Spleen (tissue), 7 donors: ENCODE data around the gene KRTAP24-1.

Experiments
- CTCF ChIP-seq, 11 experiments: fragments of 200-600 bp in 7 of 11; fragments of 450-650 bp in 4 of 11; sonication (generic) in 4 of 11; IDR thresholded peaks in 8 of 11; conservative IDR thresholded peaks in 3 of 11; 1 replicate in 7 of 11; 2 replicates in 4 of 11; pipeline versions ENCODE4 v1.4.0 to v1.8.0; 2016 to 2021; ENCODE audit warnings: antibody characterized with exemption in 11 of 11, inconsistent platforms in 4 of 11, mild to moderate bottlenecking in 1 of 11
- POLR2A ChIP-seq, 3 donors: fragments of 450-650 bp; IDR thresholded peaks; one replicate each; pipeline ENCODE4 v1.5.1; 2017; ENCODE audit warnings: antibody characterized with exemption in 3 of 3, mild to moderate bottlenecking in 1 of 3
- donor health status: DM: no; HTN: no; CAD: no; lungs with moderate emphysema.
- donor health status: DM: no; HTN: no; CAD: no.
- donor health status: DM: no; HTN: no; CAD: no.

GRCh38 chr21:30329203-30329875, 46.6 kb upstream of the KRTAP24-1 start:
- TF ChIP-seq POLR2A (IDR thresholded peaks at IDR 0.05): no peak
- TF ChIP-seq CTCF (IDR thresholded peaks at IDR 0.05 in 8 of 11, conservative IDR thresholded peaks at IDR 0.05 in 3 of 11): no peak
